Fibroblast of skin of scalp (primary cell): ENCODE results near the gene NOL9.
"Not testable (repeated sequence)": the region's sequence is repeated elsewhere in the genome, so short reads cannot be mapped to it uniquely, and the experiment has no call there.

ENCODE experiments used
- DNase-seq: peaks from one replicate; pipeline ENCODE4 v3.0.0-alpha.2; 2013

The NOL9 gene

GRCh38 chr1:6501279-6501813, 53.0 kb downstream of the NOL9 start:
- no peak for DNase-seq

GRCh38 chr1:6500544-6501278, 53.6 kb downstream of the NOL9 start:
- no peak for DNase-seq

- no peak for DNase-seq
Observed at GRCh38 chr1:6499296-6499695, 55.0 kb downstream of the NOL9 start.

- no peak for DNase-seq
Observed at GRCh38 chr1:6498576-6499111, 55.7 kb downstream of the NOL9 start.

- no peak for DNase-seq
Observed at GRCh38 chr1:6497867-6498575, 56.3 kb downstream of the NOL9 start.

- DNase-seq: peak; percentile 45
Observed at GRCh38 chr1:6497215-6497866, 57.0 kb downstream of the NOL9 start.

GRCh38 chr1:6496890-6497214, 57.5 kb downstream of the NOL9 start:
- DNase-seq: no peak

- DNase-seq: no peak
Observed at GRCh38 chr1:6496365-6496721, 58.0 kb downstream of the NOL9 start.

GRCh38 chr1:6495540-6496364, 58.6 kb downstream of the NOL9 start:
- DNase-seq: no peak

- DNase-seq: no peak
Observed at GRCh38 chr1:6495041-6495441, 59.3 kb downstream of the NOL9 start.

- DNase-seq: no peak
Observed at GRCh38 chr1:6494627-6495026, 59.7 kb downstream of the NOL9 start.

GRCh38 chr1:6493834-6494223, 60.5 kb downstream of the NOL9 start:
- not testable (repeated sequence) for DNase-seq

- DNase-seq: no peak
Observed at GRCh38 chr1:6491966-6492365, 62.3 kb downstream of the NOL9 start.

GRCh38 chr1:6491480-6491962, 62.8 kb downstream of the NOL9 start, which contains the start of gene PLEKHG5:
Gene PLEKHG5, minus strand, starts transcription at chr1:6491667. Its CDS starts 14,096 bp downstream, at chr1:6477571.
- peak; percentile 79 for DNase-seq

GRCh38 chr1:6491081-6491449, 63.2 kb downstream of the NOL9 start:
- no peak for DNase-seq

- DNase-seq: peak; percentile 74
Observed at GRCh38 chr1:6490181-6491080, 63.9 kb downstream of the NOL9 start.

- peak; percentile 76 for DNase-seq
Observed at GRCh38 chr1:6489799-6490180, 64.5 kb downstream of the NOL9 start.

GRCh38 chr1:6489383-6489765, 64.9 kb downstream of the NOL9 start:
- no peak for DNase-seq

- DNase-seq: no peak
Observed at GRCh38 chr1:6488602-6489382, 65.5 kb downstream of the NOL9 start.

- no peak for DNase-seq
Observed at GRCh38 chr1:6487804-6488484, 66.4 kb downstream of the NOL9 start.
